ENCODE data around the gene WWOX.

- TF ChIP-seq, protein P1, sequence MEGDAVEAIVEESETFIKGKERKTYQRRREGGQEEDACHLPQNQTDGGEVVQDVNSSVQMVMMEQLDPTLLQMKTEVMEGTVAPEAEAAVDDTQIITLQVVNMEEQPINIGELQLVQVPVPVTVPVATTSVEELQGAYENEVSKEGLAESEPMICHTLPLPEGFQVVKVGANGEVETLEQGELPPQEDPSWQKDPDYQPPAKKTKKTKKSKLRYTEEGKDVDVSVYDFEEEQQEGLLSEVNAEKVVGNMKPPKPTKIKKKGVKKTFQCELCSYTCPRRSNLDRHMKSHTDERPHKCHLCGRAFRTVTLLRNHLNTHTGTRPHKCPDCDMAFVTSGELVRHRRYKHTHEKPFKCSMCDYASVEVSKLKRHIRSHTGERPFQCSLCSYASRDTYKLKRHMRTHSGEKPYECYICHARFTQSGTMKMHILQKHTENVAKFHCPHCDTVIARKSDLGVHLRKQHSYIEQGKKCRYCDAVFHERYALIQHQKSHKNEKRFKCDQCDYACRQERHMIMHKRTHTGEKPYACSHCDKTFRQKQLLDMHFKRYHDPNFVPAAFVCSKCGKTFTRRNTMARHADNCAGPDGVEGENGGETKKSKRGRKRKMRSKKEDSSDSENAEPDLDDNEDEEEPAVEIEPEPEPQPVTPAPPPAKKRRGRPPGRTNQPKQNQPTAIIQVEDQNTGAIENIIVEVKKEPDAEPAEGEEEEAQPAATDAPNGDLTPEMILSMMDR (IDR thresholded peaks at IDR 0.05 in 8 of 11, conservative IDR thresholded peaks at IDR 0.05 in 3 of 11) = no peak
- TF ChIP-seq POLR2A (IDR thresholded peaks at IDR 0.05) = no peak
These were observed 969.7 kb downstream of the WWOX start for GRCh38 chr16:79069121-79069520.
